ENCODE results near the gene NDUFB4.

The NDUFB4 gene

DNA sequence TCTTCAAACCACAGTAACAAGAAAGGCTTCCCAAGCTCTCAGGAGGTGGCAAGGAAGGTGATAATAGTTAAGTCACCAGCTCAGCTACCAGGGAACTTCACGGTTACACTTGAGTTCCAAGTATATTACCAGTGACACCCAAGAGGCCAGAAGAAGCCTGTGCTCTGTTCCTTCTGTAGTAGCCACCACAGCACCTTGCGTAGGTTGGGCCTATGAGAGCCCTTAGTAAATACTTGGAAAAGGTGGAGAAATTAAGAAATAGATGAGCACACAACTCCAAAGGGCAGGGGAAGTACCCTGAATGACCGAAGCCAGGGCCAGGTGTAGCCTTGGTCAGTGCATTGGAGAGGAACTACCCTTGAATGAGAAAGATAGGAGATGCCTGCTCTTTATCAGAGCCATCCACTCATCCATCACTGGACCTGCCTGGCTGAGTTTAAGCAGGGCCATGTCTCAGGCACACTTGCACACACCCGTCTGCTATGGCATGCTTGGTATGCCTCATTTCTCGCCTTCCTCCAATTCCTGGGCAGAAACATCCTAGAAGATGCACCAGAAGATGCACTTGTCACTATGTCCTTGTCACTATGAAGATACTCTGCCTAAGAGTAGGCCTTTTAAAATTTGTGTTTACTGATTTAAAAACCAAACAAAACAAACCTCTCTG is 32.6 kb upstream of the NDUFB4 start:
- H3K79me2 ChIP-seq (ENCODE audit: control insufficient read depth, insufficient read depth, low read length), result no peaks in the 10 kb centered on the region
- no peaks in the 10 kb centered on the region for H3K36me3 ChIP-seq (ENCODE audit: control insufficient read depth, insufficient read depth, low read length)
- H3K4ac ChIP-seq (ENCODE audit: low read depth, low read length), result no peak overlapping the region
- no peak overlapping the region for H2BK120ac ChIP-seq (ENCODE audit: low read depth, low read length)
- H3K27ac ChIP-seq (ENCODE audit: low read depth, low read length), result no peak overlapping the region
- H3K9ac ChIP-seq (ENCODE audit: low read length), result no peak overlapping the region
- H3K4me3 ChIP-seq (ENCODE audit: low read length), result no peak overlapping the region
- no peak overlapping the region for H3K18ac ChIP-seq (ENCODE audit: low read length)
- H3K27me3 ChIP-seq (ENCODE audit: insufficient read depth, low read length, poor library complexity), result no peaks in the 10 kb centered on the region
- no CpG with 5 or more reads among the region's 5 CpGs for WGBS (ENCODE audit: extremely low coverage, insufficient coverage, low lambda C conversion rate)
- H4K8ac ChIP-seq (ENCODE audit: low read depth, low read length), result no peak overlapping the region
- peak; percentile 29 for DNase-seq
- no peak overlapping the region for H2AK5ac ChIP-seq (ENCODE audit: low read length)
- H3K4me1 ChIP-seq (ENCODE audit: control insufficient read depth, low read depth, low read length), result no peaks in the 10 kb centered on the region
- no peak overlapping the region for H3K23ac ChIP-seq (ENCODE audit: low read length)
- H3K4me2 ChIP-seq (ENCODE audit: low read length), result no peak overlapping the region
- H3K79me1 ChIP-seq (ENCODE audit: low read length), result no peaks in the 10 kb centered on the region
- H2BK15ac ChIP-seq (replicated peaks; ENCODE audit: low read depth), result no peak overlapping the region
- H3K56ac ChIP-seq (ENCODE audit: low read length), result no peak overlapping the region
- H2BK5ac ChIP-seq (ENCODE audit: low read length), result no peak overlapping the region
- no peak overlapping the region for H4K5ac ChIP-seq (ENCODE audit: low read length)

DNA sequence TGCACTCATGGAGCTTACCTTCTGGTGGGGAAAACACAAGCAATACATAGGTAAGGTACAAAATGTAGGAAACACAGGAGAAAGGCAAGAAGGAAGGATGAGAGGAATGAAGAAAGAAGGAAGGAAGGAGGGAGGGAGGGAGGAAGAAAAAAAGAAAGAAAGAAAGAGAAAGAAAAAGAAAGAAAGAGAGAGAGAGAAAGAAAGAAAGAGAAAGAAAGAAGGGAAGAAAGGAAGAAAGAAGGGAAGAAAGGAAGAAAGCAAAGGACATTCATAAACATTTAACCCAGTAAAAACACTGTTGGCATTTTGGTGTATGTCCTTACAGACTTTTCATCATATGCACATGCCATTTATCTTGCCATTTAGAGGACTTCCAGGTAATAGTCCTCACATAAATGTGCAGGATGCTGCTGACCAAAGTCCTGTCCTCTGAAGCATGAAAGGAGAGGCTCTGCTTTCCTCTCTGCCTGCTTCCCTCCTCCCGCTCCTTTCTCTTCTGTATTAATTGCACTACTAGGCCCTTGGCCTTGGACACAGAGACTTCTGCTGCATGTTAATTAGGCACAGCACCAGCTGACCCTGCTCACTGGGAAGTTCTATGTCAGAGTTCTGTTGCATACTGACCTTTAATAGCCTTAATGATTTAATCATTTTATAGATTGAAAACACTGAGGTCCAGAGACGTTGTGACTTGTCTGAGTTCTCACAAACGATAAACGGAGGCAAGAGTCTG is 29.7 kb upstream of the NDUFB4 start:
- no peak overlapping the region for H3K56ac ChIP-seq (ENCODE audit: low read length)

DNA sequence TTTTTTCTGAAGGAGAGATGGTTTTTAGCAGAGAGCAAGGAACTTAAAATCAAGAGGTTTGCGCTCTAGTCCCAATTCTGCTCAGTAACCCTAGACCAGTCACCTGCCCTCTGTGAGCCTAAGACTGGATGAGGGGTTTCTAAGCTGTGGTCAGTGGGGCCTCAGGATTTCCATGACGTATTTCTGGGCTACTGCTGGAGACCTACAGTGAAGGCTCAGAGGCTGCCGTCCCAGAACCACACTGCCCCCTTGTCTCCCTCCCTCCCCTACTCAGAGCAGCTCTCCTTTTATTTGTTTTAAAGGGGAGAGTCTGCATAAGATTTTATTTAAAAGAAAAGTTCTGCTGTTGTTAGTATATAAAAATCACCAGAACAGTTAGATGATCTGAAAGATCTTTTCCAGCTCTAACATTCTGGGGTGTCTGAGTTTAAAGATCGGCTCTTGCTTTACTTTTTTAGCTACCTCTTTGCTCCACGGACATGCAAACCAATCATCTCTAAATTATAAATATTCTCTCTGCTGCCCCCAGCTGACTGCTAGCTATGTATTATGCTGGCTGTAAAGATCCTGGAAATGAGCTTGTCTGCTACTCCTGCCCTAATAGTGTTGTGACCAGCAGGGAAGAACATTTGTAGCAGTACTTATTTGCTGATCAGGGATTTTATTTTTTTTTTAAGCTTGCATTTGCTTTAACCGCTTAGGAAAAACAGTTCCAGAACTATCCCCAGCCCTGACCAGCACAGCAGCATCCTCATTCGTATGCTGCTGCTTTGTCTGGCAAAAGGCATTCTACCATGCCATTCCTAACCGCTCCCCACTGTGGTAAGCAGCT is 28.6 kb upstream of the NDUFB4 start:
- H3K79me2 ChIP-seq (ENCODE audit: control insufficient read depth, insufficient read depth, low read length), result no peaks in the 10 kb centered on the region
- H3K27me3 ChIP-seq (ENCODE audit: insufficient read depth, low read length, poor library complexity), result no peaks in the 10 kb centered on the region
- no peak overlapping the region for H2BK120ac ChIP-seq (ENCODE audit: low read depth, low read length)
- no peak overlapping the region for H4K5ac ChIP-seq (ENCODE audit: low read length)
- H4K8ac ChIP-seq (ENCODE audit: low read depth, low read length), result no peak overlapping the region
- H2BK15ac ChIP-seq (replicated peaks; ENCODE audit: low read depth), result no peak overlapping the region
- no peak overlapping the region for H3K4ac ChIP-seq (ENCODE audit: low read depth, low read length)
- H2BK5ac ChIP-seq (ENCODE audit: low read length), result no peak overlapping the region
- H3K4me2 ChIP-seq (ENCODE audit: low read length), result no peak overlapping the region
- DNase-seq, result peak; percentile 66
- WGBS (ENCODE audit: extremely low coverage, insufficient coverage, low lambda C conversion rate), result no CpG with 5 or more reads among the region's 8 CpGs
- no peak overlapping the region for H3K4me3 ChIP-seq (ENCODE audit: low read length)
- no peaks in the 10 kb centered on the region for H3K4me1 ChIP-seq (ENCODE audit: control insufficient read depth, low read depth, low read length)
- H3K56ac ChIP-seq (ENCODE audit: low read length), result peak overlapping the region; percentile 40
- no peak overlapping the region for H3K27ac ChIP-seq (ENCODE audit: low read depth, low read length)
- H3K36me3 ChIP-seq (ENCODE audit: control insufficient read depth, insufficient read depth, low read length), result no peaks in the 10 kb centered on the region
- peak overlapping the region; percentile 35 for H3K9ac ChIP-seq (ENCODE audit: low read length)
- H3K79me1 ChIP-seq (ENCODE audit: low read length), result no peaks in the 10 kb centered on the region
- H3K18ac ChIP-seq (ENCODE audit: low read length), result no peak overlapping the region
- no peak overlapping the region for H2AK5ac ChIP-seq (ENCODE audit: low read length)
- H3K23ac ChIP-seq (ENCODE audit: low read length), result no peak overlapping the region

More for the DNA sequence above, 29.7 kb upstream of the NDUFB4 start:
- H4K5ac ChIP-seq (ENCODE audit: low read length), result no peak overlapping the region
- no peak overlapping the region for H4K8ac ChIP-seq (ENCODE audit: low read depth, low read length)
- no peak overlapping the region for H2AK5ac ChIP-seq (ENCODE audit: low read length)
- DNase-seq, result no peak
- no peak overlapping the region for H3K18ac ChIP-seq (ENCODE audit: low read length)
- WGBS (ENCODE audit: extremely low coverage, insufficient coverage, low lambda C conversion rate), result no CpG with 5 or more reads among the region's 4 CpGs
- peak overlapping the region; percentile 28 for H3K4ac ChIP-seq (ENCODE audit: low read depth, low read length)
- H3K27me3 ChIP-seq (ENCODE audit: insufficient read depth, low read length, poor library complexity), result no peaks in the 10 kb centered on the region
- H3K4me3 ChIP-seq (ENCODE audit: low read length), result no peak overlapping the region
- H3K27ac ChIP-seq (ENCODE audit: low read depth, low read length), result no peak overlapping the region
- no peak overlapping the region for H2BK120ac ChIP-seq (ENCODE audit: low read depth, low read length)
- H3K36me3 ChIP-seq (ENCODE audit: control insufficient read depth, insufficient read depth, low read length), result no peaks in the 10 kb centered on the region
- no peaks in the 10 kb centered on the region for H3K4me1 ChIP-seq (ENCODE audit: control insufficient read depth, low read depth, low read length)
- H2BK15ac ChIP-seq (replicated peaks; ENCODE audit: low read depth), result no peak overlapping the region
- no peak overlapping the region for H3K23ac ChIP-seq (ENCODE audit: low read length)
- no peak overlapping the region for H3K9ac ChIP-seq (ENCODE audit: low read length)
- no peaks in the 10 kb centered on the region for H3K79me1 ChIP-seq (ENCODE audit: low read length)
- no peaks in the 10 kb centered on the region for H3K79me2 ChIP-seq (ENCODE audit: control insufficient read depth, insufficient read depth, low read length)
- H3K4me2 ChIP-seq (ENCODE audit: low read length), result no peak overlapping the region
- no peak overlapping the region for H2BK5ac ChIP-seq (ENCODE audit: low read length)

DNA sequence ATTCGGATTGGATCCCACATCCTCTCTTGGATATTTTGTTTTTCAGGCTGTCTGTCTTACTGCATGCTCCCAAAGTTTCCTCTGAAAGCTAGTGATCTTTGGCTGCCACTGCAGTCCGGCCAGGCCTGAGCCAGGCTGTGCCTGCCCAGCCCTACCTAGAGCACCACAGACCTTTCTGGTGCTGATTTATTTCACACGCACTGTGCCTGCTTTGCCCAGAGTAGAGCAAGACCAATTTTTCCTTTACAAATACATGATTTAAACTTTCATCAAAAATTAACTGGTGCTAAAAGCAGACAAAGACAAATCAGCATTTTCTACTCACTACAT is 28.0 kb upstream of the NDUFB4 start:
- Histone ChIP-seq H2BK120ac (ENCODE audit: low read depth, low read length) (no peak overlapping the region), H2AK5ac (ENCODE audit: low read length) (no peak overlapping the region), H2BK15ac (replicated peaks; ENCODE audit: low read depth) (no peak overlapping the region), H3K79me2 (ENCODE audit: control insufficient read depth, insufficient read depth, low read length) (no peaks in the 10 kb centered on the region), H3K27me3 (ENCODE audit: insufficient read depth, low read length, poor library complexity) (no peaks in the 10 kb centered on the region), H4K8ac (ENCODE audit: low read depth, low read length) (no peak overlapping the region), H3K4me1 (ENCODE audit: control insufficient read depth, low read depth, low read length) (no peaks in the 10 kb centered on the region), H3K36me3 (ENCODE audit: control insufficient read depth, insufficient read depth, low read length) (no peaks in the 10 kb centered on the region), H3K23ac (ENCODE audit: low read length) (no peak overlapping the region), H3K27ac (ENCODE audit: low read depth, low read length) (no peak overlapping the region), H3K4me2 (ENCODE audit: low read length) (no peak overlapping the region), H3K4ac (ENCODE audit: low read depth, low read length) (no peak overlapping the region), H2BK5ac (ENCODE audit: low read length) (no peak overlapping the region), H4K5ac (ENCODE audit: low read length) (no peak overlapping the region), H3K56ac (ENCODE audit: low read length) (peak overlapping the region; percentile 1), H3K9ac (ENCODE audit: low read length) (no peak overlapping the region), H3K4me3 (ENCODE audit: low read length) (no peak overlapping the region), H3K18ac (ENCODE audit: low read length) (no peak overlapping the region), H3K79me1 (ENCODE audit: low read length) (no peaks in the 10 kb centered on the region)
- WGBS (ENCODE audit: extremely low coverage, insufficient coverage, low lambda C conversion rate), result no CpG with 5 or more reads among the region's 3 CpGs
- DNase-seq, result no peak

DNA sequence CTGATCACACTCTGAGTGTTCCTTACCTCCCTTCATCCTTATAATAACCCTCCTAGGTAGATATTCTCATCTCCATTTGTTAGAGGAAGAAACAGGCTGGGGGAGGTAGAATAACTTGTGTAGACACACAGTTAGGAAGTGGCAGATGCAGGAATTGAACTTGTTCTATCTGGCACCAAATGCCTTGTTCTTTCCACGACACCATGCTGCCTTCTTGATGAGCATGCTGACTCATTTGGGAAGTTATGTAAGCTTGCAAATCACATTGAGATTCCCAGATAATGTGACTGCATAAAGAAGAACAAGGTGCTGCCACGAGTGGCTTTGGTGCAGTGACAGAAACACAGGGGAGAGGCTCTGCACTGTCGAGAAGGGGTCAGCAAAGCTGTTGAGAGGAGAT is 27.5 kb upstream of the NDUFB4 start:
- H3K36me3 ChIP-seq (ENCODE audit: control insufficient read depth, insufficient read depth, low read length), result no peaks in the 10 kb centered on the region
- no peak overlapping the region for H3K27ac ChIP-seq (ENCODE audit: low read depth, low read length)
- H2BK15ac ChIP-seq (replicated peaks; ENCODE audit: low read depth), result no peak overlapping the region
- no peak overlapping the region for H4K8ac ChIP-seq (ENCODE audit: low read depth, low read length)
- H3K79me1 ChIP-seq (ENCODE audit: low read length), result no peaks in the 10 kb centered on the region
- H3K4me1 ChIP-seq (ENCODE audit: control insufficient read depth, low read depth, low read length), result no peaks in the 10 kb centered on the region
- H2AK5ac ChIP-seq (ENCODE audit: low read length), result no peak overlapping the region
- no peaks in the 10 kb centered on the region for H3K27me3 ChIP-seq (ENCODE audit: insufficient read depth, low read length, poor library complexity)
- H3K4me3 ChIP-seq (ENCODE audit: low read length), result no peak overlapping the region
- H3K4me2 ChIP-seq (ENCODE audit: low read length), result no peak overlapping the region
- no peak overlapping the region for H4K5ac ChIP-seq (ENCODE audit: low read length)
- no peak overlapping the region for H3K9ac ChIP-seq (ENCODE audit: low read length)
- DNase-seq, result peak; percentile 54
- H3K79me2 ChIP-seq (ENCODE audit: control insufficient read depth, insufficient read depth, low read length), result no peaks in the 10 kb centered on the region
- no peak overlapping the region for H3K4ac ChIP-seq (ENCODE audit: low read depth, low read length)
- H3K56ac ChIP-seq (ENCODE audit: low read length), result no peak overlapping the region
- H2BK5ac ChIP-seq (ENCODE audit: low read length), result no peak overlapping the region
- H2BK120ac ChIP-seq (ENCODE audit: low read depth, low read length), result no peak overlapping the region
- WGBS (ENCODE audit: extremely low coverage, insufficient coverage, low lambda C conversion rate), result no CpG with 5 or more reads among the region's 3 CpGs
- H3K23ac ChIP-seq (ENCODE audit: low read length), result no peak overlapping the region
- no peak overlapping the region for H3K18ac ChIP-seq (ENCODE audit: low read length)

Measured in mesendoderm (in vitro differentiated cells).